Testis (tissue), 2 donors: ENCODE results near the gene MID1.

Source experiments
- CTCF ChIP-seq, 3 experiments: fragments of 450-650 bp in 2 of 3; fragments of 200-600 bp in 1 of 3; sonication (generic) in 1 of 3; IDR thresholded peaks; one replicate each; pipeline ENCODE4 v1.5.1; 2016 to 2019; ENCODE audit warnings: antibody characterized with exemption in 3 of 3, mild to moderate bottlenecking in 2 of 3, moderate library complexity in 1 of 3
- POLR2A ChIP-seq: fragments of 450-650 bp; IDR thresholded peaks from one replicate; pipeline ENCODE4 v1.6.1; 2017; ENCODE audit warnings: antibody characterized with exemption, mild to moderate bottlenecking, moderate library complexity

- no peak for TF ChIP-seq CTCF (IDR thresholded peaks at IDR 0.05)
- no peak for TF ChIP-seq POLR2A
These were observed 49.1 kb downstream of the MID1 start for GRCh38 chrX:10571260-10571659.
